Endothelial cell of umbilical vein (primary cell): ENCODE data around the gene MAP2K5. TPM values are rescaled to one million over a fixed set of nuclear protein-coding genes. Genes with fewer than 3 reads are reported as not detected.

Source experiments
- BruUV-seq: library from RNA; stranded (reverse); fragments of 400-500 nt; replicated peaks from 2 replicates; lab custom pipeline; 2021; lab: Mats Ljungman, UMichigan
- CTCF ChIA-PET: fragments of 300-600, 350-600 bp; sonication (Branson Sonifier 250); formaldehyde crosslinking; loops from one replicate; lab custom pipeline; 2021; ENCODE audit warnings: antibody characterized with exemption, inconsistent platforms; lab: Charles Lee
- POLR2A ChIA-PET: fragments of 300-600, 350-600 bp; sonication (Branson Sonifier 250); formaldehyde crosslinking; loops from one replicate; lab custom pipeline; 2021; ENCODE audit warnings: antibody characterized with exemption, inconsistent platforms; lab: Charles Lee
- DNase-seq: peaks from one replicate; pipeline ENCODE4 v3.0.0-alpha.2; 2011; ENCODE audit warnings: low read depth, low spot score
- FAIRE-seq: peaks from 2 replicates; lab custom pipeline; 2011; peaks lifted over from hg19 to GRCh38; lab: Jason Lieb, UNC
- H2AFZ ChIP-seq: 2 replicates; pipeline ENCODE4 v1.6.0; 2012; ENCODE audit warnings: low read depth, low read length, control low read depth, inconsistent platforms
- H3K27ac ChIP-seq: 2 replicates; pipeline ENCODE4 v1.5.1; 2011; ENCODE audit warnings: low read depth, mild to moderate bottlenecking, control low read depth, low read length, moderate library complexity; ENCODE audit not compliant: insufficient read depth
- H3K27me3 ChIP-seq, 2 experiments: 2 replicates each; pipeline versions ENCODE4 v1.6.0 to v1.6.1; 2011; ENCODE audit warnings: low read length in 2 of 2, mixed read lengths in 1 of 2; ENCODE audit not compliant: control insufficient read depth in 2 of 2, insufficient read depth in 2 of 2
- H3K36me3 ChIP-seq, 2 experiments: 2 replicates in 1 of 2; 3 replicates in 1 of 2; pipeline ENCODE4 v1.5.1; 2011; ENCODE audit warnings: low read length in 2 of 2, mild to moderate bottlenecking in 1 of 2, moderate library complexity in 1 of 2; ENCODE audit not compliant: control insufficient read depth in 2 of 2, insufficient read depth in 2 of 2; ENCODE audit errors: extremely low read depth in 1 of 2
- H3K4me1 ChIP-seq: 3 replicates; pipeline ENCODE4 v1.5.1; 2011; ENCODE audit warnings: mild to moderate bottlenecking, low read length; ENCODE audit not compliant: control insufficient read depth, insufficient read depth; ENCODE audit errors: extremely low read depth
- H3K4me2 ChIP-seq: 2 replicates; pipeline ENCODE4 v1.6.1; 2011; ENCODE audit warnings: low read length, control low read depth, mixed read lengths; ENCODE audit not compliant: insufficient read depth
- H3K4me3 ChIP-seq, 3 experiments: fragments of 200-600 bp in 1 of 3; sonication (generic), shearing (Covaris generic) in 1 of 3; replicated peaks in 1 of 3; 2 replicates each; pipeline ENCODE4 v1.5.1; 2011 to 2016; ENCODE audit warnings: control low read depth in 3 of 3, low read length in 3 of 3, mild to moderate bottlenecking in 2 of 3, inconsistent platforms in 1 of 3, low read depth in 1 of 3, moderate library complexity in 1 of 3; ENCODE audit not compliant: insufficient read depth in 1 of 3
- H3K79me2 ChIP-seq: 2 replicates; pipeline ENCODE4 v1.6.0; 2012; ENCODE audit warnings: low read length, inconsistent platforms; ENCODE audit not compliant: control insufficient read depth, insufficient read depth
- H3K9ac ChIP-seq: replicated peaks from 2 replicates; pipeline ENCODE3; 2011; ENCODE audit warnings: low read length, control low read depth; ENCODE audit not compliant: insufficient read depth; ENCODE audit errors: extremely low read depth
- H3K9me1 ChIP-seq: replicated peaks from 3 replicates; pipeline ENCODE4 v1.6.0; 2011; ENCODE audit warnings: mild to moderate bottlenecking, low read length; ENCODE audit not compliant: control insufficient read depth, insufficient read depth; ENCODE audit errors: extremely low read depth
- H3K9me3 ChIP-seq: replicated peaks from 2 replicates; pipeline ENCODE4 v1.5.1; 2012; ENCODE audit warnings: low read length, inconsistent platforms; ENCODE audit not compliant: control insufficient read depth, insufficient read depth
- H4K20me1 ChIP-seq: replicated peaks from 2 replicates; pipeline ENCODE3; 2011; ENCODE audit warnings: mild to moderate bottlenecking, low read length; ENCODE audit not compliant: control insufficient read depth, insufficient read depth; ENCODE audit errors: extremely low read depth
- EZH2 ChIP-seq: IDR thresholded peaks from 2 replicates; pipeline ENCODE4 v1.6.1; 2012; ENCODE audit warnings: borderline replicate concordance, low read depth, mild to moderate bottlenecking, moderate library complexity, low read length, inconsistent platforms; ENCODE audit not compliant: severe bottlenecking
- FOS ChIP-seq: IDR thresholded peaks from 2 replicates; pipeline ENCODE4 v1.6.1; 2011; ENCODE audit warnings: mild to moderate bottlenecking, low read length, moderate library complexity, borderline replicate concordance; ENCODE audit not compliant: insufficient read depth
- GATA2 ChIP-seq: IDR thresholded peaks from 2 replicates; pipeline ENCODE4 v1.7.0; 2011; ENCODE audit warnings: low read depth, mild to moderate bottlenecking, moderate library complexity, mixed read lengths, low read length; ENCODE audit not compliant: insufficient read length, insufficient read depth
- JUN ChIP-seq: IDR thresholded peaks from 2 replicates; pipeline ENCODE4 v1.6.1; 2011; ENCODE audit warnings: borderline replicate concordance, low read depth; ENCODE audit not compliant: insufficient read length, insufficient read depth
- MYC ChIP-seq: IDR thresholded peaks from one replicate; pipeline ENCODE4 v1.6.1; 2011; ENCODE audit warnings: mild to moderate bottlenecking, low read depth, low read length
- POLR2A ChIP-seq: IDR thresholded peaks from 2 replicates; pipeline ENCODE4 v1.6.1; 2012; ENCODE audit warnings: low read depth, mild to moderate bottlenecking, control low read depth, low read length
- POLR2AphosphoS5 ChIP-seq: IDR thresholded peaks from 2 replicates; pipeline ENCODE4 v1.6.1; 2012; ENCODE audit warnings: low read depth, mild to moderate bottlenecking, control low read depth, low read length, moderate library complexity; ENCODE audit not compliant: insufficient read depth
- dilution Hi-C: fragments of 300-500 bp; cut with MboI; formaldehyde crosslinking; loops from one replicate; pipeline ENCODE4 v1.15.0; 2019; ENCODE audit warnings: low sequenced_read_pairs; ENCODE audit not compliant: extremely low pct_ligation_motif_present
- intact Hi-C: fragments of 100-400 bp; cut with micrococcal nuclease; formaldehyde crosslinking; loops from one replicate; pipeline ENCODE4 v1.10.0; 2022
- polyA plus RNA-seq, 4 experiments: library from polyadenylated mRNA; depleted of rRNA in 3 of 4; stranded (reverse) in 3 of 4; unstranded in 1 of 4; fragments of >200 nt; gene quantifications; 2 replicates each; pipeline versions ENCODE4 v1.2.1 to v1.2.3, GENCODE V29; 2011 to 2012; ENCODE audit warnings: missing spikeins in 1 of 4
- total RNA-seq: library from RNA; stranded (reverse); gene quantifications from 2 replicates; pipeline ENCODE4 v1.2.3, GENCODE V29; 2021
- TF ChIP-seq, protein P1 (sequence below): IDR thresholded peaks from 2 replicates; pipeline ENCODE4 v1.6.1; 2011; ENCODE audit not compliant: insufficient read depth, insufficient read length
- TF ChIP-seq, protein P2 (sequence below), 2 donors: IDR thresholded peaks; 1 replicate in 1 of 2; 2 replicates in 1 of 2; pipeline ENCODE4 v1.5.1; 2011; ENCODE audit warnings: low read length in 2 of 2, mild to moderate bottlenecking in 2 of 2, moderate library complexity in 2 of 2, control low read depth in 1 of 2, inconsistent platforms in 1 of 2, low read depth in 1 of 2; ENCODE audit not compliant: insufficient read depth in 1 of 2; ENCODE audit errors: extremely low read depth in 1 of 2

The MAP2K5 gene
- total and polyA plus RNA-seq, 2 donors (not counting 3 experiments of a cell fraction or from before 2014, with no cell fraction given) = 4.9 to 24.7 TPM

DNA sequence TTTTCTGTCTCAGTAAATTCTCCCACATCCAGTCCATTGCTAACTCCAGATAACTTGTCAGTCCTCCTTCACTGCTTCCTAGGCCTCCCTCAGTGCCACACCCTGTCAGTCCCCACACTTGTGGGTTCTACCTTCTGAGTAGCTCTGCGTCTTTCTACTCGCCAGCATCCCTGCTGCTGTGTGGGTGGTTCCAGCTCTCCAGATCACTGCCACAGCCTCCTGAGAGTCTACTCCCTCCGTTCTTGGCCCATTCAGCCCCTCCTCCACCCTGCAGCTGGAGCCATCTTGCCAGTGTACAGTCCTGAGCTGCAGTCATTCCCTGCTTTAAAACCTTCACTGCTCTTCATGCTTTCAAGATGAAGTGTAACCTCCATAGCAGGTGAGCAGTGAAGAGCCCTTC lies 45.3 kb downstream of the MAP2K5 start:
- intact Hi-C loops = no loop called here
- CTCF ChIA-PET = interaction anchor here (1.2 kb wide), 1 partner anchor 14 kb away, joined by 3 read pairs; no protein-coding TSS in a partner anchor

More for the DNA sequence above, 45.3 kb downstream of the MAP2K5 start:
- no peaks in the 10 kb centered on the region for H4K20me1 ChIP-seq
- no peaks in the 10 kb centered on the region for H3K27me3 ChIP-seq
- TF ChIP-seq MYC (no peak), POLR2A (no peak), POLR2AphosphoS5 (no peak), JUN (no peak), EZH2 (no peak), FOS (no peak), GATA2 (no peak)
- TF ChIP-seq, protein P1, sequence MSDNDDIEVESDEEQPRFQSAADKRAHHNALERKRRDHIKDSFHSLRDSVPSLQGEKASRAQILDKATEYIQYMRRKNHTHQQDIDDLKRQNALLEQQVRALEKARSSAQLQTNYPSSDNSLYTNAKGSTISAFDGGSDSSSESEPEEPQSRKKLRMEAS = no peak
- TF ChIP-seq, protein P2, sequence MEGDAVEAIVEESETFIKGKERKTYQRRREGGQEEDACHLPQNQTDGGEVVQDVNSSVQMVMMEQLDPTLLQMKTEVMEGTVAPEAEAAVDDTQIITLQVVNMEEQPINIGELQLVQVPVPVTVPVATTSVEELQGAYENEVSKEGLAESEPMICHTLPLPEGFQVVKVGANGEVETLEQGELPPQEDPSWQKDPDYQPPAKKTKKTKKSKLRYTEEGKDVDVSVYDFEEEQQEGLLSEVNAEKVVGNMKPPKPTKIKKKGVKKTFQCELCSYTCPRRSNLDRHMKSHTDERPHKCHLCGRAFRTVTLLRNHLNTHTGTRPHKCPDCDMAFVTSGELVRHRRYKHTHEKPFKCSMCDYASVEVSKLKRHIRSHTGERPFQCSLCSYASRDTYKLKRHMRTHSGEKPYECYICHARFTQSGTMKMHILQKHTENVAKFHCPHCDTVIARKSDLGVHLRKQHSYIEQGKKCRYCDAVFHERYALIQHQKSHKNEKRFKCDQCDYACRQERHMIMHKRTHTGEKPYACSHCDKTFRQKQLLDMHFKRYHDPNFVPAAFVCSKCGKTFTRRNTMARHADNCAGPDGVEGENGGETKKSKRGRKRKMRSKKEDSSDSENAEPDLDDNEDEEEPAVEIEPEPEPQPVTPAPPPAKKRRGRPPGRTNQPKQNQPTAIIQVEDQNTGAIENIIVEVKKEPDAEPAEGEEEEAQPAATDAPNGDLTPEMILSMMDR (IDR thresholded peaks at IDR 0.05; ENCODE audit: extremely low read depth in 1 of 2, insufficient read depth in 1 of 2, low read depth in 1 of 2, low read length in 2 of 2) = no peak
- no peak overlapping the region for H3K9ac ChIP-seq
- H3K27ac ChIP-seq = no peak overlapping the region
- H3K4me3 ChIP-seq = no peak overlapping the region
- no TSS peak for BruUV-seq
- no peaks in the 10 kb centered on the region for H3K9me1 ChIP-seq
- POLR2A ChIA-PET = no interaction called here
- H3K36me3 ChIP-seq = peaks cover 0 to 3% of the 10 kb centered on the region in 2 experiments
- H3K79me2 ChIP-seq = no peaks in the 10 kb centered on the region
- no peak overlapping the region for H3K4me2 ChIP-seq
- FAIRE-seq = no peak
- DNase-seq = no peak
- dilution Hi-C loops = no loop called here
- no peak overlapping the region for H2AFZ ChIP-seq
- H3K9me3 ChIP-seq = no peaks in the 10 kb centered on the region
- no peaks in the 10 kb centered on the region for H3K4me1 ChIP-seq
